Tibial nerve (tissue), 4 donors: ENCODE data around the gene NOVA2.

Experiments
- EP300 ChIP-seq, 2 donors: sonication (generic); formaldehyde crosslinking; IDR thresholded peaks; one replicate each; pipeline ENCODE4 v1.6.1; 2017; ENCODE audit warnings: antibody characterized with exemption in 2 of 2, mild to moderate bottlenecking in 1 of 2
- POLR2A ChIP-seq, 2 donors: fragments of 450-650 bp; IDR thresholded peaks; one replicate each; pipeline ENCODE4 v1.6.1; 2017; ENCODE audit warnings: antibody characterized with exemption in 2 of 2, mild to moderate bottlenecking in 2 of 2, moderate library complexity in 2 of 2
- TF ChIP-seq, protein P1 (sequence below), 5 experiments: fragments of 200-600 bp in 3 of 5; fragments of 450-650 bp in 2 of 5; sonication (generic) in 3 of 5; IDR thresholded peaks; one replicate each; pipeline ENCODE4 v1.5.1; 2016 to 2019; ENCODE audit warnings: antibody characterized with exemption in 5 of 5, mild to moderate bottlenecking in 3 of 5, moderate library complexity in 2 of 5

DNA sequence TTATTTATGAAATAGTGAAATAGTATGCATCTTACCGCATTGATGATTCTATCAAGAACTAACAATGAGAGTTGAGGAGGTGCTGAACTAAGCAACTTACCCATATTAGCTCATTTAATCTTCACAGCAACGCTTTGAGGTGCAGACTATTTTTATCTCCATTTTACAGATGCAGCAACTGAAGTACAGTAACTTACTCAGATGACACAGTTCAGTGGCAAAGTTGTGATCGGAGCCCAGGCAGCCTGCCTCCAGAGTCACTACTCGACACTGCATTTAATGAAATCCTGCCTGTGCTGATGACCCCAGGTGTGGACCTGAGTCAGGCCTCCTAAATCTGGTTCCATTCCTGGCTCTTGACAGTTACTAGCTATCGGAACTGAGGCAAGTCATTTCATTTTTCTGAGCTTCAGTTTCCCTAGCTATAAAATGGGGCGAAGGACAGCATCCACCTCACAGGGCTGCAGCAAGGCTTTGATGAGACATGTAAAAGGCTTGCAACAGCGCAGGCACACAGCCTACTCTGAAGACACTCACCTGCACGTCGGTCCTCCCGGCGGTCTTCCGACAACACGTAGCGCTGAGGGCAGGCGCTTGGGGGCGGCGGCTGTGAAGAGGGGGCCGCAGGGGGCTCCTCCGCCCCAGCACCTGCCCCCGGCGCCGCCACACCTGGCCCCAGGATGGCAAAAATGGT lies 72.8 kb downstream of the NOVA2 start:
- TF ChIP-seq, protein P1, sequence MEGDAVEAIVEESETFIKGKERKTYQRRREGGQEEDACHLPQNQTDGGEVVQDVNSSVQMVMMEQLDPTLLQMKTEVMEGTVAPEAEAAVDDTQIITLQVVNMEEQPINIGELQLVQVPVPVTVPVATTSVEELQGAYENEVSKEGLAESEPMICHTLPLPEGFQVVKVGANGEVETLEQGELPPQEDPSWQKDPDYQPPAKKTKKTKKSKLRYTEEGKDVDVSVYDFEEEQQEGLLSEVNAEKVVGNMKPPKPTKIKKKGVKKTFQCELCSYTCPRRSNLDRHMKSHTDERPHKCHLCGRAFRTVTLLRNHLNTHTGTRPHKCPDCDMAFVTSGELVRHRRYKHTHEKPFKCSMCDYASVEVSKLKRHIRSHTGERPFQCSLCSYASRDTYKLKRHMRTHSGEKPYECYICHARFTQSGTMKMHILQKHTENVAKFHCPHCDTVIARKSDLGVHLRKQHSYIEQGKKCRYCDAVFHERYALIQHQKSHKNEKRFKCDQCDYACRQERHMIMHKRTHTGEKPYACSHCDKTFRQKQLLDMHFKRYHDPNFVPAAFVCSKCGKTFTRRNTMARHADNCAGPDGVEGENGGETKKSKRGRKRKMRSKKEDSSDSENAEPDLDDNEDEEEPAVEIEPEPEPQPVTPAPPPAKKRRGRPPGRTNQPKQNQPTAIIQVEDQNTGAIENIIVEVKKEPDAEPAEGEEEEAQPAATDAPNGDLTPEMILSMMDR (IDR thresholded peaks at IDR 0.05) = no peak
- TF ChIP-seq POLR2A (IDR thresholded peaks at IDR 0.05) (no peak), EP300 (IDR thresholded peaks at IDR 0.05) (no peak)
